Stomach smooth muscle (tissue), 2 donors: ENCODE data around the gene TUBA8.
"Not testable (repeated sequence)": the region's sequence is repeated elsewhere in the genome, so short reads cannot be mapped to it uniquely, and the experiment has no call there.

Experiments
- H3K27ac ChIP-seq: one replicate; pipeline ENCODE4 v1.7.0; 2013; ENCODE audit warnings: mild to moderate bottlenecking, low read length, inconsistent platforms
- H3K27me3 ChIP-seq, 2 donors: one replicate each; pipeline ENCODE4 v1.7.0; 2013; ENCODE audit warnings: low read length in 2 of 2; ENCODE audit not compliant: insufficient read depth in 2 of 2, control insufficient read depth in 1 of 2
- H3K36me3 ChIP-seq, 2 donors: one replicate each; pipeline ENCODE4 v1.7.0; 2013; ENCODE audit warnings: low read length in 2 of 2; ENCODE audit not compliant: control insufficient read depth in 2 of 2, insufficient read depth in 2 of 2
- H3K4me1 ChIP-seq: one replicate; pipeline ENCODE4 v1.7.0; 2013; ENCODE audit warnings: low read length; ENCODE audit not compliant: control insufficient read depth, insufficient read depth
- H3K4me3 ChIP-seq, 2 donors: one replicate each; pipeline ENCODE4 v1.7.0; 2013; ENCODE audit warnings: low read length in 2 of 2
- H3K9ac ChIP-seq, 2 donors: one replicate each; pipeline ENCODE4 v1.7.0; 2013; ENCODE audit warnings: low read length in 2 of 2, mild to moderate bottlenecking in 1 of 2
- H3K9me3 ChIP-seq, 2 donors: one replicate each; pipeline ENCODE4 v1.7.0; 2013; ENCODE audit warnings: low read length in 2 of 2; ENCODE audit not compliant: control insufficient read depth in 2 of 2
- donor health status: healthy.
- donor health status: Pancreatic carcinoma.

The TUBA8 gene

GRCh38 chr22:18130699-18131429, 20.3 kb downstream of the TUBA8 start:
- Histone ChIP-seq H3K27me3 (no peaks in the 10 kb centered on the region), H3K9me3 (no peaks in the 10 kb centered on the region), H3K4me3 (no peak overlapping the region), H3K36me3 (peaks cover 5 to 9% of the 10 kb centered on the region in 2 donors), H3K4me1 (no peaks in the 10 kb centered on the region), H3K27ac (no peak overlapping the region), H3K9ac (no peak overlapping the region)

DNA sequence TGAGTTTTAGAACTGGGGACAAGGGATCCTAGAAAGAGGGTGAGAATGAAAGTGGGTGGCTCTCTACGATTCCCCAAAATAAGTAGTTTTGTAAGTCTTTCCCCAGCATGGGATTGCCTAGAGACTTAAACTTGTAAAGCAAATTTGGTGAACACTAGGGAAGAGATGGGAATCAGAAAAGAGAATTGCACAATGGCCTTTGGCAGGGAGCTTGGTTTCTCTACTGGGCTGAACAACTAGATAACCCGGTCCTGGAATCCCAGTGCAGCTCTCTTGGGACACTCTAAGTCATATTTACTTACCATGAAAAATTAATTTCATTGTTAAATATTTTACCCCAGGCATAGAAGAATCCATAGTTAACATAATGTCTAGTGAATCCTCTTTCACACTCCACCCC, 22.8 kb downstream of the TUBA8 start:
- Histone ChIP-seq H3K36me3 (peaks cover 0 to 2% of the 10 kb centered on the region in 2 donors), H3K4me1 (no peaks in the 10 kb centered on the region), H3K4me3 (no peak overlapping the region), H3K9me3 (no peaks in the 10 kb centered on the region), H3K27ac (no peak overlapping the region), H3K27me3 (no peaks in the 10 kb centered on the region), H3K9ac (no peak overlapping the region)

- Histone ChIP-seq H3K4me3 (no peak overlapping the region), H3K27me3 (no peaks in the 10 kb centered on the region), H3K27ac (no peak overlapping the region), H3K36me3 (no peaks in the 10 kb centered on the region), H3K4me1 (no peaks in the 10 kb centered on the region), H3K9ac (no peak overlapping the region), H3K9me3 (no peaks in the 10 kb centered on the region)
Observed at GRCh38 chr22:18136563-18137320, 26.1 kb downstream of the TUBA8 start.

DNA sequence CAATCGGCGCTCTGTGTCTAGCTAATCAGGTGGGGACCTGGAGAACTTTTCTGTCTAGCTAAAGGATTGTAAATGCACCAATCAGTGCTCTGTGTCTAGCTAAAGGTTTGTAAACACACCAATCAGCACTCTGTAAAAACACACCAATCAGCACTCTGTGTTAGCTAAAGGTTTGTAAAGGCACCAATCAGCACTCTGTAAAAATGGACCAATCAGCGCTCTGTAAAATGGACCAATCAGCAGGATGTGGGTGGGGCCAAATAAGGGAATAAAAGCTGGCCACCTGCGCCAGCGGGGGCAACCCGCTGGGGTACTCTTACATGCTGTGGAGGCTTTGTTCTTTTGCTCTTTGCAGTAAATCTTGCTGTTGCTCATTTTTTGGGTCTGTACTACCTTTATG, 30.4 kb downstream of the TUBA8 start:
- H3K4me3 ChIP-seq, H3K9ac ChIP-seq, H3K27me3 ChIP-seq, H3K27ac ChIP-seq, H3K9me3 ChIP-seq, H3K36me3 ChIP-seq, H3K4me1 ChIP-seq: not testable (repeated sequence)

DNA sequence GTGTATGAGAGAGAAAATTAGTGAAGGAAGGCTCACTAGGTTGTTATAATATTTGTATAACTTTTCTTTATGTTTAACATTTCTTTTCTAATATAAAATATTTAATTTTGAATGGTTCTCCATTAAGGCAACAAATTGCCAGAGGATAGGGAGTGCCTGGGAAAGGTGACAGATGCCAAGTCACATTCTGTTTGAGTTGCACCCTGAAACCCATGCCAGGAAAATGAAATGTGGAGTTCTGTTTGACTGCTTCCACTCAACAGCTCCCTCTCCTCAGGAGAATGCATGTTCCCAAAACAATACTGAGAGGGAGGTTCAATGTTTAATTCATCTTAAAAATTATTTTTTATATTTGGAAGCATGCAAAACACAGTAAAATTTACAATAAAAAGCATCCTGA, 33.5 kb downstream of the TUBA8 start:
- Histone ChIP-seq H3K27me3 (no peaks in the 10 kb centered on the region), H3K27ac (no peak overlapping the region), H3K36me3 (no peaks in the 10 kb centered on the region), H3K4me1 (peaks cover 2% of the 10 kb centered on the region), H3K4me3 (no peak overlapping the region), H3K9me3 (no peaks in the 10 kb centered on the region), H3K9ac (no peak overlapping the region)

DNA sequence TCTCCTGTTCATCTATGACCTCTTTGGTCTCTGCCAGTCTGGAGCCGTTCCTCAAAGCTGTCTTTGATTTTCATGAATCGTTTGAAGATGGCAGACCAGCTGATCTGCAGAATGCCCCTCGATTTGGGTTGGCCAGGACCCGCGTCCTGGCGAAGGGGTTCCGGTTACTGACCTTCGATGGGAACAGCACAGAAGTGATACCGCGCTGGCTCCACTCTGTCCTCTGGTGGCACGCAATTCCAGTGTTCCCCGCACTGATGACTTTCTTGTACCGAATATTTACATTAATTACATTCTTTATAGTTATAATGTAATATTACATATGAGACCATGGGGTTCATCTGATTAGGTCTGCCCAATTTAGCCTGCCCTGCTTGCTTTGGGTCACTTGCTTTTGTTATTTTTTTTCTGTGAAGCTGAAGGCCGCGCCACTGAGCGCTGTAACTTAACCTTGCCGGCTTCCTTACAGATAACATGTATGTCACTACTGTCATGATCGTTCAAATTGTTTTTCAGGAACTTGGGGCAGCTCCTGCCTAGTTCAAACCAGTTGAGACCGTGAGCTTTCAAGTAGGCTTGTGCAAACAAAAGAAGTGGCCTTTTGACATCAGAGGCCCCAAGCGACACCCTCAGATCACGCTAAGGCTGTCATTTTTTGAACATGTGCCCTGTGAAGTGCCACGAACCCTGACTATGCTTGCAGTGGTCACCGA, 35.2 kb downstream of the TUBA8 start:
- H3K9me3 ChIP-seq, result no peaks in the 10 kb centered on the region
- no peak overlapping the region for H3K27ac ChIP-seq

DNA sequence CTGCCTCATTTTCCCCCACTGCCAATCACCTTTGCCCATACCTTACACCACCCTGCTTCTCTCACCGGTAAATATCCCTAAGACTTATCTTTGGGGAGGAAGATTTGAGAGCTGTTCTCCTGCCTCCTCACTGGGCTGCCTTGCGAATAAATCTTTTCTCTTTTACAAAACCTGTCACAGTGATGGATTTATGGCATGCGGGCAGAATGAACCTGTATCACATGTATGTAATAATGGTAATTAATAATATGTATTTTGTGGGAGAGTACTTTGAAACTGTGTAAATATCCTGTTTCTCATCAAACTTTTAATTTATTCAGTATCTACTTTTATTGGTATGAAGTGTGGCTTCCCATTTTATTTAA, 35.8 kb downstream of the TUBA8 start:
- Histone ChIP-seq H3K4me3 (no peak overlapping the region), H3K4me1 (peaks cover 6% of the 10 kb centered on the region), H3K27ac (no peak overlapping the region), H3K9ac (no peak overlapping the region), H3K36me3 (no peaks in the 10 kb centered on the region), H3K27me3 (no peaks in the 10 kb centered on the region), H3K9me3 (no peaks in the 10 kb centered on the region)

More for the DNA sequence above, 35.2 kb downstream of the TUBA8 start:
- Histone ChIP-seq H3K36me3 (no peaks in the 10 kb centered on the region), H3K27me3 (no peaks in the 10 kb centered on the region), H3K4me3 (no peak overlapping the region), H3K9ac (no peak overlapping the region), H3K4me1 (peaks cover 6% of the 10 kb centered on the region)

GRCh38 chr22:18147791-18148190, 37.2 kb downstream of the TUBA8 start:
- no peaks in the 10 kb centered on the region for H3K9me3 ChIP-seq
- H3K27ac ChIP-seq, result no peak overlapping the region

GRCh38 chr22:18148293-18148965, 37.8 kb downstream of the TUBA8 start:
- Histone ChIP-seq H3K9ac (no peak overlapping the region), H3K27ac (no peak overlapping the region), H3K36me3 (no peaks in the 10 kb centered on the region), H3K27me3 (no peaks in the 10 kb centered on the region), H3K4me3 (no peak overlapping the region), H3K9me3 (no peaks in the 10 kb centered on the region), H3K4me1 (peaks cover 6% of the 10 kb centered on the region)

More at GRCh38 chr22:18147791-18148190, 37.2 kb downstream of the TUBA8 start:
- Histone ChIP-seq H3K27me3 (no peaks in the 10 kb centered on the region), H3K9ac (no peak overlapping the region), H3K36me3 (no peaks in the 10 kb centered on the region), H3K4me1 (peaks cover 6% of the 10 kb centered on the region), H3K4me3 (no peak overlapping the region)

DNA sequence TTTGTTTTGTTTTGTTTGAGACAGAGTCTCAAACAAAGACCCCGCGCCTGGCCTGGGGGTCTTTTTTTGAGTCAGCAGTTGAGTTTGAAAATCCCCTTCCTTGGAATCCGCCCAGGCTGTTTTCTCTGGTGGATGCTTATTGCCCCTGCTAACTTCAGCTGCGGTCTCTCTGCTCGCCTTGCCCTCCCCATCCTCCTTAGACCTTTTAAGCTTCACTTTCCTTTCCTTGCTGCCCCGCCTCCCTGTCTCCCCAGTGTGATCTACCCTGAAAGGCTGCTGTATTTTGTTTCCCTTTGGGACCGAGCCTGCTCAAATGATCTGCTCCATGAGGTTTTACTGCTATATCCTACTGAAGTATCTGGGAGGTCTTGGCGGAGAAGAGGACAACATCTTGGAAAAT, 41.9 kb downstream of the TUBA8 start:
- no peaks in the 10 kb centered on the region for H3K36me3 ChIP-seq
- H3K9me3 ChIP-seq, result no peaks in the 10 kb centered on the region
- H3K4me3 ChIP-seq, result no peak overlapping the region
- no peak overlapping the region for H3K27ac ChIP-seq
- H3K9ac ChIP-seq, result no peak overlapping the region
- H3K27me3 ChIP-seq, result no peaks in the 10 kb centered on the region
- H3K4me1 ChIP-seq, result peaks cover 13% of the 10 kb centered on the region
